ENCODE results near the gene NRXN3.

- no peak for TF ChIP-seq CTCF (IDR thresholded peaks at IDR 0.05)
- no peak for TF ChIP-seq POLR2A (IDR thresholded peaks at IDR 0.05)
These were observed 1281.4 kb downstream of the NRXN3 start for GRCh38 chr14:79451601-79452000.
